Testis (tissue), 3 donors: Measurements from ENCODE around the gene IRF2BP1. TPM values are rescaled to one million over a fixed set of nuclear protein-coding genes. Genes with fewer than 3 reads are reported as not detected.
"Not testable (repeated sequence)": the region's sequence is repeated elsewhere in the genome, so short reads cannot be mapped to it uniquely, and the experiment has no call there.

Experiments used
- DNase-seq: peaks from one replicate; pipeline ENCODE4 v3.0.0-alpha.2; 2019
- H3K27ac ChIP-seq, 2 donors: fragments of 200-600 bp; sonication (generic); one replicate each; pipeline ENCODE4 v1.5.1; 2019
- H3K27me3 ChIP-seq: fragments of 200-600 bp; sonication (generic); one replicate; pipeline ENCODE4 v1.5.1; 2019
- H3K36me3 ChIP-seq: fragments of 200-600 bp; sonication (generic); one replicate; pipeline ENCODE4 v1.5.1; 2017; ENCODE audit warnings: low read depth; ENCODE audit errors: missing control alignments
- H3K4me1 ChIP-seq: fragments of 200-600 bp; sonication (generic); one replicate; pipeline ENCODE4 v1.5.1; 2019
- H3K4me3 ChIP-seq, 2 donors: fragments of 200-600 bp; sonication (generic); one replicate each; pipeline ENCODE4 v1.5.1; 2017 to 2019
- H3K9me3 ChIP-seq: fragments of 200-600 bp; sonication (generic); one replicate; pipeline ENCODE4 v1.5.1; 2017
- POLR2A ChIP-seq: fragments of 450-650 bp; IDR thresholded peaks from one replicate; pipeline ENCODE4 v1.6.1; 2017; ENCODE audit warnings: antibody characterized with exemption, mild to moderate bottlenecking, moderate library complexity
- WGBS, 2 donors: methylation state at CpG; one replicate each; pipeline ENCODE4 v1.1.5; 2018; 5-methylcytosine and 5-hydroxymethylcytosine counted together
- intact Hi-C: fragments of 100-400 bp; cut with DNase I; formaldehyde crosslinking; loops from one replicate; pipeline ENCODE4 v1.15.1; 2023; ENCODE audit warnings: low total_unique reads
- polyA plus RNA-seq: library from polyadenylated mRNA; stranded (reverse); fragments of 350-450 nt; fragmentation: Illumina TruSeq; extraction: RNeasy Lipid Tissue Mini Kit (QIAGEN cat#74804); gene quantifications from one replicate; pipeline ENCODE4 v1.2.3, GENCODE V29; 2014; ENCODE audit warnings: low read depth, low replicate concordance; ENCODE audit not compliant: insufficient read depth
- total RNA-seq, 2 donors: library from RNA; depleted of rRNA; stranded (reverse); fragments of >200 nt; gene quantifications; one replicate each; pipeline ENCODE4 v1.2.3, GENCODE V29; 2016
- TF ChIP-seq, protein P1 (sequence below), 3 experiments: fragments of 450-650 bp in 2 of 3; fragments of 200-600 bp in 1 of 3; sonication (generic) in 1 of 3; IDR thresholded peaks; one replicate each; pipeline ENCODE4 v1.5.1; 2016 to 2019; ENCODE audit warnings: antibody characterized with exemption in 3 of 3, mild to moderate bottlenecking in 2 of 3, moderate library complexity in 1 of 3

IRF2BP1 gene
- total and polyA plus RNA-seq, 3 donors from 2014 or later = 13.8 to 48.3 (median 36.0) TPM

DNA sequence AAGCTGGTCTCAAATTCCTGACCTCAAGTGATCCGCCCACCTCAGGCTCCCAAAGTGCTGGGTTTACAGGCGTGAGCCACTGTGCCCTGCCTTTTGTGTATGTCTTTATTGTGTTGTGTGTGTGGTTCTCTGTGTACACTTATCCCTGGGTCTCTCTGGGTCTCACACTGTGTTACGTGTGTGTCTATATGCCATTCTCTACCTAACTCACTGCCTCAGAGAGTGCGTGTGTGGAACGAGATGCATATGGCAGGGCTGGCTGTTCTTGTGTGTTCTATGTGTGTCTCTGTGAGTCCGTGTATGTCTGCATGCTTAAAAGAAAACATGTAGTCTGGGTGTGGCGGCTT lies 11.3 kb downstream of the IRF2BP1 start:
- intact Hi-C loops = no loop called here
- 91 to 93% methylated on average over 7 of the region's 7 CpGs for WGBS, 2 donors
- TF ChIP-seq, protein P1, sequence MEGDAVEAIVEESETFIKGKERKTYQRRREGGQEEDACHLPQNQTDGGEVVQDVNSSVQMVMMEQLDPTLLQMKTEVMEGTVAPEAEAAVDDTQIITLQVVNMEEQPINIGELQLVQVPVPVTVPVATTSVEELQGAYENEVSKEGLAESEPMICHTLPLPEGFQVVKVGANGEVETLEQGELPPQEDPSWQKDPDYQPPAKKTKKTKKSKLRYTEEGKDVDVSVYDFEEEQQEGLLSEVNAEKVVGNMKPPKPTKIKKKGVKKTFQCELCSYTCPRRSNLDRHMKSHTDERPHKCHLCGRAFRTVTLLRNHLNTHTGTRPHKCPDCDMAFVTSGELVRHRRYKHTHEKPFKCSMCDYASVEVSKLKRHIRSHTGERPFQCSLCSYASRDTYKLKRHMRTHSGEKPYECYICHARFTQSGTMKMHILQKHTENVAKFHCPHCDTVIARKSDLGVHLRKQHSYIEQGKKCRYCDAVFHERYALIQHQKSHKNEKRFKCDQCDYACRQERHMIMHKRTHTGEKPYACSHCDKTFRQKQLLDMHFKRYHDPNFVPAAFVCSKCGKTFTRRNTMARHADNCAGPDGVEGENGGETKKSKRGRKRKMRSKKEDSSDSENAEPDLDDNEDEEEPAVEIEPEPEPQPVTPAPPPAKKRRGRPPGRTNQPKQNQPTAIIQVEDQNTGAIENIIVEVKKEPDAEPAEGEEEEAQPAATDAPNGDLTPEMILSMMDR (IDR thresholded peaks at IDR 0.05) = no peak
- TF ChIP-seq POLR2A = no peak

DNA sequence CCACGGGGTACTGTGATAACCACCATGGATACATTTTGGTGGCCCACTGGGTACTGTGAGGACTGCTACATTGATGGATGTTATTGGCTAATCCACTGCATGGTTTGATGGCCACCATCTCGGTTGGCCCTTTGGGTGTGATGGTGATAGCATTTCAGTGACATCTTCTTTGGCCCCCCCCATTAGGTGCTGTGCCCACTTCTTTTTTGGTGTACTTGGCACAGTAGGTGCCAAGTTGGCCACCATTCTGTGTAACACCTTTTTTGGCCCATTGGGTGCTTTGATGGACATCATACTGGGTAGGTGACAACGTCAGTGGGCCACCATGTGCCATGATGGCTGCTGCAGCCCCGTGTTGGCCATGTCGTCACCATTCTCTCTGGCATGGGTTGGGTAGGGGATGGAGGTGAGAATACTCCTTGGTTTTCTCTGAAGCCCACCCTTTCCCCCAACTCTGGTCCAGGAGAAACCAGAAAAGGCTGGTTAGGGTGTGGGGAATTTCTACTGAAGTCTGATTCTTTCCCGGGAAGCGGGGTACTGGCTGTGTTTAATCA lies 12.6 kb downstream of the IRF2BP1 start:
- no peak for DNase-seq
- TF ChIP-seq POLR2A = no peak
- TF ChIP-seq, protein P1 (IDR thresholded peaks at IDR 0.05) = no peak
- intact Hi-C loops = no loop called here
- H3K4me3 ChIP-seq = no peak overlapping the region
- no peak overlapping the region for H3K27ac ChIP-seq
- H3K27me3 ChIP-seq = no peaks in the 10 kb centered on the region
- H3K36me3 ChIP-seq = no peaks in the 10 kb centered on the region
- peaks cover 9% of the 10 kb centered on the region for H3K4me1 ChIP-seq
- WGBS, 2 donors = 79 to 81% methylated on average over 6 to 7 of the region's 7 CpGs
- H3K9me3 ChIP-seq = no peaks in the 10 kb centered on the region

More for the DNA sequence above, 11.3 kb downstream of the IRF2BP1 start:
- H3K27me3 ChIP-seq = no peaks in the 10 kb centered on the region
- H3K9me3 ChIP-seq = no peaks in the 10 kb centered on the region
- H3K27ac ChIP-seq = no peak overlapping the region
- peaks cover 9% of the 10 kb centered on the region for H3K4me1 ChIP-seq
- no peak for DNase-seq
- no peak overlapping the region for H3K4me3 ChIP-seq
- H3K36me3 ChIP-seq = no peaks in the 10 kb centered on the region

DNA sequence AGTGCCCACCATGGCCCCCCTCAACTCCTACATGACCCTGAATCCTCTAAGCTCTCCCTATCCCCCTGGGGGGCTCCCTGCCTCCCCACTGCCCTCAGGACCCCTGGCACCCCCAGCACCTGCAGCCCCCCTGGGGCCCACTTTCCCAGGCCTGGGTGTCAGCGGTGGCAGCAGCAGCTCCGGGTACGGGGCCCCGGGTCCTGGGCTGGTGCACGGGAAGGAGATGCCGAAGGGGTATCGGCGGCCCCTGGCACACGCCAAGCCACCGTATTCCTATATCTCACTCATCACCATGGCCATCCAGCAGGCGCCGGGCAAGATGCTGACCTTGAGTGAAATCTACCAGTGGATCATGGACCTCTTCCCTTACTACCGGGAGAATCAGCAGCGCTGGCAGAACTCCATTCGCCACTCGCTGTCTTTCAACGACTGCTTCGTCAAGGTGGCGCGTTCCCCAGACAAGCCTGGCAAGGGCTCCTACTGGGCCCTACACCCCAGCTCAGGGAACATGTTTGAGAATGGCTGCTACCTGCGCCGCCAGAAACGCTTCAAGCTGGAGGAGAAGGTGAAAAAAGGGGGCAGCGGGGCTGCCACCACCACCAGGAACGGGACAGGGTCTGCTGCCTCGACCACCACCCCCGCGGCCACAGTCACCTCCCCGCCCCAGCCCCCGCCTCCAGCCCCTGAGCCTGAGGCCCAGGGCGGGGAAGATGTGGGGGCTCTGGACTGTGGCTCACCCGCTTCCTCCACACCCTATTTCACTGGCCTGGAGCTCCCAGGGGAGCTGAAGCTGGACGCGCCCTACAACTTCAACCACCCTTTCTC lies 13.6 kb downstream of the IRF2BP1 start:
- H3K4me1 ChIP-seq = peaks cover 9% of the 10 kb centered on the region
- DNase-seq = no peak
- no peaks in the 10 kb centered on the region for H3K36me3 ChIP-seq
- no peak overlapping the region for H3K27ac ChIP-seq
- TF ChIP-seq, protein P1 (IDR thresholded peaks at IDR 0.05) = no peak
- no peak for TF ChIP-seq POLR2A
- no peak overlapping the region for H3K4me3 ChIP-seq
- H3K27me3 ChIP-seq = no peaks in the 10 kb centered on the region
- H3K9me3 ChIP-seq = no peaks in the 10 kb centered on the region
- 92 to 95% methylated on average over 17 to 33 of the region's 34 CpGs for WGBS, 2 donors
- intact Hi-C loops = no loop called here

DNA sequence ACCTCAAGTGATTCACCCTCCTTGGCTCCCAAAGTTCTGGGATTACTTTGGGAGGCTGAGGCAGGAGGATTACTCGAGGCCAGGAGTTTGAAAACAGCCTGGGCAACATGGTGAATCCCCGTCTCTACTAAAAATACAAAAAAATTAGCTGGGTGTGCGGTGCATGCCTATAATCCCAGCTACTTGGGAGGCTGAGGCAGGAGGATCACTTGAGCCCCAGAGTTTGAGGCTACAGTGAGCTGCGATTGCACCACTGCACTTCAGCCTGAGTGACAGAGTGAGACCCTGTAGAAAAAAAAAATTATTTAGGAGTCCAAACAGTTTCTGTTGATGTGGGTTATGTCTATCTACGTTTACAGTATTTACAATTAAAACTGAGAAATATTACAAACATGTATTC lies 15.1 kb downstream of the IRF2BP1 start:
- H3K9me3 ChIP-seq = no peaks in the 10 kb centered on the region
- no peak for DNase-seq

DNA sequence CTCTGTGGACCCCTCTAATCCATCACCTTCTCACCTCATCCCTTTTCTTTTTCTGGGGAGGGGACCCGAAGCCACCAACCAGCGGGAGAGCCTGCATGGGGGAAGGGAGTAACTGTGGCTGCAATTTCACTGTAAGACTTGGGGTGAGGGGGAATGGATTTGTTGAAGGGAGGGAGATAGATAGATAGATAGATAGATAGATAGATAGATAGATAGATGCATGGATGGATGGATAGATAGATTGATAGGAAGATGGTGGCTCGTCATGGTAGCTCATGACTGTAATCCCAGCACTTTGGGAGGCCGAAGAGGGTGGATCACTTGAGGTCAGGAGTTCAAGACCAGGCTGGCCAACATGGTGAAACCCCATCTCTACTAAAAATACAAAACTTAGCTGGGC lies 18.7 kb downstream of the IRF2BP1 start:
- H3K27me3 ChIP-seq, H3K36me3 ChIP-seq, intact Hi-C loops, H3K4me3 ChIP-seq, H3K9me3 ChIP-seq, DNase-seq, H3K27ac ChIP-seq: not testable (repeated sequence)
- WGBS, 2 donors = 74% methylated on average over 4 of the region's 4 CpGs
- H3K4me1 ChIP-seq = peaks cover 14% of the 10 kb centered on the region

More for the DNA sequence above, 15.1 kb downstream of the IRF2BP1 start:
- Histone ChIP-seq H3K4me1 (no peaks in the 10 kb centered on the region), H3K4me3 (no peak overlapping the region), H3K27ac (no peak overlapping the region), H3K36me3 (no peaks in the 10 kb centered on the region), H3K27me3 (no peaks in the 10 kb centered on the region)
- no peak for TF ChIP-seq POLR2A
- TF ChIP-seq, protein P1 (IDR thresholded peaks at IDR 0.05) = no peak
- intact Hi-C loops = no loop called here
- 91 to 97% methylated on average over 5 of the region's 5 CpGs for WGBS, 2 donors
